OCI-LY3 (cell line): ENCODE measurements around the gene EML3.
A peak's percentile ranks its signal among the peaks of the same experiment; 100 is the strongest.

Experiments
- H2AFZ ChIP-seq: fragments of 200-600, 300-600 bp; shearing (Covaris generic); 2 replicates; pipeline ENCODE4 v1.6.0; 2014; ENCODE audit warnings: antibody characterized with exemption, low read depth, low read length
- H3K27ac ChIP-seq: fragments of 200-600, 300-600 bp; sonication (generic); 2 replicates; pipeline ENCODE4 v1.5.1; 2014; ENCODE audit warnings: mild to moderate bottlenecking, low read length, moderate library complexity, mixed read lengths
- H3K27me3 ChIP-seq: fragments of 200-600, 300-600 bp; sonication (generic); 2 replicates; pipeline ENCODE4 v1.6.1; 2014; ENCODE audit warnings: low read depth, low read length, mixed read lengths
- H3K36me3 ChIP-seq: fragments of 200-600, 300-600 bp; sonication (generic); replicated peaks from 2 replicates; pipeline ENCODE3; 2014; ENCODE audit warnings: low read depth, low read length, mixed read lengths
- H3K4me1 ChIP-seq: fragments of 300-600, 200-600 bp; sonication (generic); 2 replicates; pipeline ENCODE4 v1.6.1; 2014; ENCODE audit warnings: low read length, mixed read lengths
- H3K4me2 ChIP-seq: fragments of 200-600, 300-600 bp; sonication (generic); 2 replicates; pipeline ENCODE4 v1.6.1; 2014; ENCODE audit warnings: low read length, mixed read lengths
- H3K4me3 ChIP-seq: fragments of 300-600, 200-600 bp; sonication (generic); 2 replicates; pipeline ENCODE4 v1.5.1; 2014; ENCODE audit warnings: antibody characterized with exemption, mild to moderate bottlenecking, low read length, moderate library complexity
- H3K79me2 ChIP-seq: fragments of 300-600, 200-600 bp; shearing (Covaris generic); 2 replicates; pipeline ENCODE4 v1.6.1; 2014; ENCODE audit warnings: mild to moderate bottlenecking, low read length, mixed read lengths
- H3K9ac ChIP-seq: fragments of 300-600, 200-600 bp; shearing (Covaris generic); 2 replicates; pipeline ENCODE4 v1.6.0; 2014; ENCODE audit warnings: mild to moderate bottlenecking, low read length, moderate library complexity
- H3K9me3 ChIP-seq: fragments of 200-600, 300-600 bp; shearing (Covaris generic); 2 replicates; pipeline ENCODE4 v1.6.1; 2014; ENCODE audit warnings: low read length, mixed read lengths; ENCODE audit not compliant: insufficient read depth
- H4K20me1 ChIP-seq: fragments of 200-600, 300-600 bp; sonication (generic); 2 replicates; pipeline ENCODE4 v1.6.1; 2016; ENCODE audit warnings: low read length, mixed read lengths; ENCODE audit not compliant: insufficient read depth
- EZH2phosphoT487 ChIP-seq: fragments of 200-600 bp; shearing (Covaris generic); IDR thresholded peaks from 2 replicates; pipeline ENCODE4 v1.6.1; 2018; ENCODE audit warnings: antibody characterized with exemption, mixed run types, low read depth
- TF ChIP-seq, protein P1 (sequence below): fragments of 200-600, 300-600 bp; sonication (generic); IDR thresholded peaks from 2 replicates; pipeline ENCODE4 v1.5.1; 2014; ENCODE audit warnings: antibody characterized with exemption, low read length, low read depth

The EML3 gene

DNA sequence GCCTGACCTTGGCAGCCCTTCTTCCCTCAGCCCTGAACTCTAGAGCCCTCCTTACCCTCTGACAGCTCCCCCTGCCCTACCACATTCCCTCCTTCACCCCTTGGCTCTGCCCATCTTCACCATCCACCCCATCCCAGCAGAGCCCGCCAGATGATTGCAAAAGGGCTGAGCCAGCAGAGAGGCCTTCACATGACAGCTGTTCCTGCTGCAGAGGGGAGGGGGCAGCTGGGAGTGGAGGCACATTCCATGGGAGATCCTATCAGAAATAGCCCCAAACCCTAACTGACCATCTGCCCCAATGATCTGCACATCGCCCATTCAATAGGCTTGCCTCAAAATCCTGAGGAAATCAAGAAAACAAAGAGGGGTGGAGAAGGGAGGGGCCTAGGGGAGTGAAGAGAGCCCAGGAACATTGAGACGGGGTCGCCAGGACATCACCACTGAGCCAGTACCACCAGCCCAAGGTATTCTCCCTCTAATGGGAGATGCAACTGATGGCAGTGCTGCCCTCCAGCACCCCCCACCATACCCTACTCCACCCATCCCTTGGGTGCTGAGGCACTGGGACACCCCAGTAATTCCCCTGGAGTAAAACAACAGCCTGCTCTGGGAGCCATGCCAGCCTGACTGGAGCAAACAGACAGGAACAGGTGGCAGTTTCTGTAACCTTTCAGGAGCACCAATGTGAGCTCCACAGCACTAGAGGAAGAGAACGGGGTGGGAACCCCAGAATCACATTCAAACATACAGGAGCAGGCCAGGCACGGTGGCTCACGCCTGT lies 58.0 kb downstream of the EML3 start:
- Histone ChIP-seq H3K4me3 (no peak overlapping the region), H2AFZ (no peak overlapping the region), H3K79me2 (peaks cover 28% of the 10 kb centered on the region), H4K20me1 (no peaks in the 10 kb centered on the region), H3K36me3 (peaks cover 37% of the 10 kb centered on the region), H3K9me3 (peaks cover 2% of the 10 kb centered on the region; the same call in 1 of the 2 replicates), H3K27ac (peak overlapping the region; percentile 96), H3K4me2 (peak overlapping the region; percentile 86), H3K27me3 (no peaks in the 10 kb centered on the region), H3K4me1 (peaks cover 91% of the 10 kb centered on the region), H3K9ac (peak overlapping the region; percentile 18; the same call in 1 of the 2 replicates)
- TF ChIP-seq, protein P1, sequence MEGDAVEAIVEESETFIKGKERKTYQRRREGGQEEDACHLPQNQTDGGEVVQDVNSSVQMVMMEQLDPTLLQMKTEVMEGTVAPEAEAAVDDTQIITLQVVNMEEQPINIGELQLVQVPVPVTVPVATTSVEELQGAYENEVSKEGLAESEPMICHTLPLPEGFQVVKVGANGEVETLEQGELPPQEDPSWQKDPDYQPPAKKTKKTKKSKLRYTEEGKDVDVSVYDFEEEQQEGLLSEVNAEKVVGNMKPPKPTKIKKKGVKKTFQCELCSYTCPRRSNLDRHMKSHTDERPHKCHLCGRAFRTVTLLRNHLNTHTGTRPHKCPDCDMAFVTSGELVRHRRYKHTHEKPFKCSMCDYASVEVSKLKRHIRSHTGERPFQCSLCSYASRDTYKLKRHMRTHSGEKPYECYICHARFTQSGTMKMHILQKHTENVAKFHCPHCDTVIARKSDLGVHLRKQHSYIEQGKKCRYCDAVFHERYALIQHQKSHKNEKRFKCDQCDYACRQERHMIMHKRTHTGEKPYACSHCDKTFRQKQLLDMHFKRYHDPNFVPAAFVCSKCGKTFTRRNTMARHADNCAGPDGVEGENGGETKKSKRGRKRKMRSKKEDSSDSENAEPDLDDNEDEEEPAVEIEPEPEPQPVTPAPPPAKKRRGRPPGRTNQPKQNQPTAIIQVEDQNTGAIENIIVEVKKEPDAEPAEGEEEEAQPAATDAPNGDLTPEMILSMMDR = no peak
- no peak for TF ChIP-seq EZH2phosphoT487

DNA sequence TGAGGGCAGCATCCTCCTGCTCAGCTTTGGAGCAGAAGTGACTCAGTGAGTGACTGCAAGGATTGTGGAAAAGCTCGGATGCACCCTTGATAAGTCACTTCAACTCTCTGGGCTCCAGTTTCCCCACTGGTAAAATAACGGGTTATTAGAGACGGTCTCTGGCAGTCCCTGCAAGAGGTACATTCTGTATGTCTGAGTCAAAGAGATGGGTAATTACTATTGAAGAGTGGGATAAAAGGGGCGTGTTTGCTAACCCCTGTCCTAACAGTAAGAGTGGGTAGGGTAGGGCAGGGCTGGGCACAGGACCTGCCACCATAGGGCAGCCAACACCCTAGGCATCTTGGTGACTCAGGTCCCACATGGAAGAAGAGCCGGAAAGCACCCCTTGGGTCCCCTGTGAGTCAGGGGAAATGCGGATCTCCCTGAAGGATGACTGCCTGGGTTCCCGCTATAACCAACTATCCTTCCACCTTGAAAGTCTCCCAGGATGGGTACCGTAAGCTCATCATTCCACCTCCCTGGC lies 58.7 kb downstream of the EML3 start:
- TF ChIP-seq, protein P1 = no peak
- no peak for TF ChIP-seq EZH2phosphoT487
- peak overlapping the region; percentile 32; the same call in 1 of the 2 replicates for H3K9ac ChIP-seq
- peak overlapping the region; percentile 86 for H3K4me2 ChIP-seq
- peaks cover 31% of the 10 kb centered on the region for H3K36me3 ChIP-seq
- H3K27me3 ChIP-seq = peaks cover under 1% of the 10 kb centered on the region; the same call in 1 of the 2 replicates
- H4K20me1 ChIP-seq = no peaks in the 10 kb centered on the region
- peak overlapping the region; percentile 96 for H3K27ac ChIP-seq
- H2AFZ ChIP-seq = no peak overlapping the region
- peaks cover 2% of the 10 kb centered on the region; the same call in 1 of the 2 replicates for H3K9me3 ChIP-seq
- H3K4me3 ChIP-seq = no peak overlapping the region
- peaks cover 21% of the 10 kb centered on the region for H3K79me2 ChIP-seq
- H3K4me1 ChIP-seq = peaks cover 84% of the 10 kb centered on the region

DNA sequence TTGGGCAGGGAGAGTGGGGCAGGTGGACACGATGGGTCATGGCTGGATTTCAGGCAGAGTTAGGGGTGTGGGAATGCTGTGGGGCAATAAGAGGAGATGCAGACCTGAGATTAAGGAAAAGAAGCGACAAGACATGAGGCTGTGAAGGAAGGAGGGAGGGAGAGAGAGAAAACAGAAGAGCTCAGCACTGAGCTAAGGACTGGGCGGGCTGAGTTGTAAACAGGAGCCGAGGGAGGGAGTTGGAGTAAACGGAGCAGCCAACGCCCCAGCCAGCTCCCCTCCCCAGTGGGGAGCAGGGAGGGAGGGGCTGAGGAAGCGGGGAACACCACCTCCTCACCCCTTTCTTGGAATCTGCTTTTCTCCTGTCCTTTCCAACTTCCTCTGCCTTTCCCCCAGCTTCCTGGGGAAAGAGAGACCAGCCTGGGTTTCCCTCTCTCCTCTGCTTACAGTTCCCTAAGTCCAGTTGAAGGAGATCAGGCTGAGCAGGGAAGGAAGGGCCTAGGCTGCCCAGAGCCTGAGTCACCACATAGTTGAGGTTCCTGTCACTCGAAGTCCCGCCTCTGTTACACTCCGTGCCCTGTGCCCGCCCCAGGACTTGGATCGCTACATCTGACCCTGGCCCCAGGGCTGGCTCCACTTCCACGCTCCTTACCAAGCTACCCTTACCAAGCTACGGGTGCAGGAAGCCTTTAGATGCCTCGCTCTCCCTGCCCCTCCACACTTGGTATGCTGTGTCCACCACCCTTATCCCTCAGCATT lies 59.3 kb downstream of the EML3 start:
- peaks cover 78% of the 10 kb centered on the region for H3K4me1 ChIP-seq
- H3K79me2 ChIP-seq = peaks cover 17% of the 10 kb centered on the region
- peak overlapping the region; percentile 32; the same call in 1 of the 2 replicates for H3K9ac ChIP-seq
- H3K27me3 ChIP-seq = peaks cover 5% of the 10 kb centered on the region; the same call in 1 of the 2 replicates
- H3K4me3 ChIP-seq = peak overlapping the region; percentile 2; the same call in 1 of the 2 replicates
- H3K27ac ChIP-seq = peak overlapping the region; percentile 96
- H3K9me3 ChIP-seq = peaks cover 2% of the 10 kb centered on the region; the same call in 1 of the 2 replicates
- H2AFZ ChIP-seq = no peak overlapping the region
- no peaks in the 10 kb centered on the region for H4K20me1 ChIP-seq
- H3K36me3 ChIP-seq = peaks cover 25% of the 10 kb centered on the region
- no peak for TF ChIP-seq EZH2phosphoT487
- TF ChIP-seq, protein P1 = no peak
- H3K4me2 ChIP-seq = peak overlapping the region; percentile 86
